ENCODE data around the gene ZNF823. TPM values are rescaled to one million over a fixed set of nuclear protein-coding genes. Genes with fewer than 3 reads are reported as not detected.

The ZNF823 gene
- total and polyA plus RNA-seq, 2 of the 13 experiments (the other 11 are each of a cell fraction or from before 2014, with no cell fraction given) = 5.7 to 11.7 TPM

DNA sequence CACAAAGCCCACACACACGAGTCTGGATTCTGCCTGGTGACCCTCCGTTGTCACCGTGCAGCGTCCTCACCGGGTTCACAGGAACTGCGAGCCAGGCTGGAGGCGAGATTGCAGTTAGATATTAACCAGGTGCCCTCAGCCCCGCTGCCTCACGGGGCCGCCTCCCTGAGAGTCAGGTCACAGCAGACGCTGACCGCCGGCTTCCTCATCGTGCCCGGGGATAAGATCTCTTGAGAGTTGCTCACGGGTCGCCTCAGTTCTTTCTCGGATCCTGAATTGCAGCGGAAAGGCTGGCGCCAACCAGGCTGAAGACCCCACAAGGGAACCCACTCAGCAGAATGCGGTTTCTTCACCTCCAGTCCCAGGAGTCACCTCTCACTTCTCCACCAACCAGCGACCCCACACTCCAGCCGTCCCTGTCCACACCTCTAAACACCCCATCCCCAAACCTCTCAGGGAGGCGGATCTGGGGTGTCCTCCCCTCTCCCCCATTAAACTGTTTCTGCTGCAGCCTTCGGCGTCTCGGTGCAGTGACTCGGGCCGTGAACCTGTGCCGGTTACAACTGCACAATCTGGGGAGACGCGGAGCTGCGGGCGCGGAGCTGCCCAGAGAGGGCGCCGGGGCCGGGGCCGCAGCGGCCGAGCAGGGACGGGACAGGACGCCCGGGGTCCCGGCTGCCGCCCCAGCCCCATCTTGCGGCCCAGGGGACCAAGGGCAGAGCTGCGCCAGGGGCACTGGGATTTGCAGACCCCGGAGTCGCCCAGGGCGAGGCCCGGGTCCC is 591 bp downstream of the ZNF823 start (continued):
- TF ChIP-seq PTBP1 (IDR thresholded peaks at IDR 0.05; ENCODE audit: low read depth, low read length, poor library complexity, severe bottlenecking) (no peak), KMT2A (CRISPR knock-in tag; IDR thresholded peaks at IDR 0.05) (peak; percentile 63), DMAP1 (CRISPR knock-in tag; IDR thresholded peaks at IDR 0.05) (peak; percentile 25; the same call in 1 of the 2 replicates), SKI (IDR thresholded peaks at IDR 0.05; ENCODE audit: partially characterized antibody) (peak; percentile 58), THAP11 (CRISPR knock-in tag; IDR thresholded peaks at IDR 0.05) (peak; percentile 47; the same call in 1 of the 2 replicates), AHR (CRISPR knock-in tag; IDR thresholded peaks at IDR 0.05) (no peak), ZNF790 (CRISPR knock-in tag; IDR thresholded peaks at IDR 0.05; ENCODE audit: borderline replicate concordance) (no peak), HMG20B (CRISPR knock-in tag; conservative IDR thresholded peaks at IDR 0.05) (no peak), ZNF207 (IDR thresholded peaks at IDR 0.05; ENCODE audit: borderline replicate concordance) (no peak), KDM4B (CRISPR knock-in tag; IDR thresholded peaks at IDR 0.05) (no peak), HDAC2 (CRISPR knock-in tag; IDR thresholded peaks at IDR 0.05) (peak; percentile 73; the same call in 1 of the 2 replicates), ZNF724P (CRISPR knock-in tag; IDR thresholded peaks at IDR 0.05; ENCODE audit: borderline replicate concordance) (no peak), PITX1 (CRISPR knock-in tag; IDR thresholded peaks at IDR 0.05) (peak; percentile 39; the same call in 1 of the 2 replicates), ZNF501 (CRISPR knock-in tag; IDR thresholded peaks at IDR 0.05) (no peak), ZNF720 (CRISPR knock-in tag; IDR thresholded peaks at IDR 0.05) (no peak), SP140L (CRISPR knock-in tag; IDR thresholded peaks at IDR 0.05; ENCODE audit: borderline replicate concordance) (no peak), NR2C2 (CRISPR knock-in tag; IDR thresholded peaks at IDR 0.05; ENCODE audit: borderline replicate concordance) (0 out of 2 replicates have a peak, but pooled peaks have one; percentile 31), POLR2AphosphoS5 (IDR thresholded peaks at IDR 0.05; ENCODE audit: low read depth, low read length) (peak; percentile 73), RXRA (CRISPR knock-in tag; IDR thresholded peaks at IDR 0.05) (peak; percentile 76; the same call in 1 of the 2 replicates), KAT7 (CRISPR knock-in tag; IDR thresholded peaks at IDR 0.05; ENCODE audit: borderline replicate concordance) (peak; percentile 68; the same call in 1 of the 2 replicates), ZNF263 (CRISPR knock-in tag; IDR thresholded peaks at IDR 0.05) (no peak), ZNF761 (CRISPR knock-in tag; conservative IDR thresholded peaks at IDR 0.05) (0 out of 2 replicates have a peak, but pooled peaks have one; percentile 53), GATAD1 (CRISPR knock-in tag; IDR thresholded peaks at IDR 0.05) (peak; percentile 24; the same call in 1 of the 2 replicates), POLR2A (IDR thresholded peaks at IDR 0.05; ENCODE audit: insufficient read depth in 1 of 2, low read depth in 2 of 2, low read length in 2 of 2) (peak; percentile 62 to 71; a peak in 3 of 4 replicates), ELF1 (CRISPR knock-in tag; IDR thresholded peaks at IDR 0.05) (0 out of 2 replicates have a peak, but pooled peaks have one; percentile 14), SUZ12 (IDR thresholded peaks at IDR 0.05; ENCODE audit: low read depth, low read length) (no peak), ZNF841 (CRISPR knock-in tag; IDR thresholded peaks at IDR 0.05; ENCODE audit: borderline replicate concordance) (no peak)
- TF ChIP-seq, protein P1, sequence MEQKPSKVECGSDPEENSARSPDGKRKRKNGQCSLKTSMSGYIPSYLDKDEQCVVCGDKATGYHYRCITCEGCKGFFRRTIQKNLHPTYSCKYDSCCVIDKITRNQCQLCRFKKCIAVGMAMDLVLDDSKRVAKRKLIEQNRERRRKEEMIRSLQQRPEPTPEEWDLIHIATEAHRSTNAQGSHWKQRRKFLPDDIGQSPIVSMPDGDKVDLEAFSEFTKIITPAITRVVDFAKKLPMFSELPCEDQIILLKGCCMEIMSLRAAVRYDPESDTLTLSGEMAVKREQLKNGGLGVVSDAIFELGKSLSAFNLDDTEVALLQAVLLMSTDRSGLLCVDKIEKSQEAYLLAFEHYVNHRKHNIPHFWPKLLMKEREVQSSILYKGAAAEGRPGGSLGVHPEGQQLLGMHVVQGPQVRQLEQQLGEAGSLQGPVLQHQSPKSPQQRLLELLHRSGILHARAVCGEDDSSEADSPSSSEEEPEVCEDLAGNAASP (CRISPR knock-in tag; IDR thresholded peaks at IDR 0.05; ENCODE audit: borderline replicate concordance) = peak; percentile 83; the same call in 1 of the 2 replicates
- TF ChIP-seq, protein P2, sequence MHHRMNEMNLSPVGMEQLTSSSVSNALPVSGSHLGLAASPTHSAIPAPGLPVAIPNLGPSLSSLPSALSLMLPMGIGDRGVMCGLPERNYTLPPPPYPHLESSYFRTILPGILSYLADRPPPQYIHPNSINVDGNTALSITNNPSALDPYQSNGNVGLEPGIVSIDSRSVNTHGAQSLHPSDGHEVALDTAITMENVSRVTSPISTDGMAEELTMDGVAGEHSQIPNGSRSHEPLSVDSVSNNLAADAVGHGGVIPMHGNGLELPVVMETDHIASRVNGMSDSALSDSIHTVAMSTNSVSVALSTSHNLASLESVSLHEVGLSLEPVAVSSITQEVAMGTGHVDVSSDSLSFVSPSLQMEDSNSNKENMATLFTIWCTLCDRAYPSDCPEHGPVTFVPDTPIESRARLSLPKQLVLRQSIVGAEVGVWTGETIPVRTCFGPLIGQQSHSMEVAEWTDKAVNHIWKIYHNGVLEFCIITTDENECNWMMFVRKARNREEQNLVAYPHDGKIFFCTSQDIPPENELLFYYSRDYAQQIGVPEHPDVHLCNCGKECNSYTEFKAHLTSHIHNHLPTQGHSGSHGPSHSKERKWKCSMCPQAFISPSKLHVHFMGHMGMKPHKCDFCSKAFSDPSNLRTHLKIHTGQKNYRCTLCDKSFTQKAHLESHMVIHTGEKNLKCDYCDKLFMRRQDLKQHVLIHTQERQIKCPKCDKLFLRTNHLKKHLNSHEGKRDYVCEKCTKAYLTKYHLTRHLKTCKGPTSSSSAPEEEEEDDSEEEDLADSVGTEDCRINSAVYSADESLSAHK (CRISPR knock-in tag; IDR thresholded peaks at IDR 0.05; ENCODE audit: borderline replicate concordance) = no peak
